HG03354 (cell line): ENCODE data around the gene TMEM129.
"Not testable (repeated sequence)": the region's sequence is repeated elsewhere in the genome, so short reads cannot be mapped to it uniquely, and the experiment has no call there.

Experiments used
- ATAC-seq: cut with Tn5 transposase; IDR thresholded peaks from one replicate; pipeline ENCODE4 v1.9.1; 2021; ENCODE audit warnings: mild to moderate bottlenecking; ENCODE audit not compliant: unreplicated experiment, poor library complexity, severe bottlenecking

TMEM129 gene

DNA sequence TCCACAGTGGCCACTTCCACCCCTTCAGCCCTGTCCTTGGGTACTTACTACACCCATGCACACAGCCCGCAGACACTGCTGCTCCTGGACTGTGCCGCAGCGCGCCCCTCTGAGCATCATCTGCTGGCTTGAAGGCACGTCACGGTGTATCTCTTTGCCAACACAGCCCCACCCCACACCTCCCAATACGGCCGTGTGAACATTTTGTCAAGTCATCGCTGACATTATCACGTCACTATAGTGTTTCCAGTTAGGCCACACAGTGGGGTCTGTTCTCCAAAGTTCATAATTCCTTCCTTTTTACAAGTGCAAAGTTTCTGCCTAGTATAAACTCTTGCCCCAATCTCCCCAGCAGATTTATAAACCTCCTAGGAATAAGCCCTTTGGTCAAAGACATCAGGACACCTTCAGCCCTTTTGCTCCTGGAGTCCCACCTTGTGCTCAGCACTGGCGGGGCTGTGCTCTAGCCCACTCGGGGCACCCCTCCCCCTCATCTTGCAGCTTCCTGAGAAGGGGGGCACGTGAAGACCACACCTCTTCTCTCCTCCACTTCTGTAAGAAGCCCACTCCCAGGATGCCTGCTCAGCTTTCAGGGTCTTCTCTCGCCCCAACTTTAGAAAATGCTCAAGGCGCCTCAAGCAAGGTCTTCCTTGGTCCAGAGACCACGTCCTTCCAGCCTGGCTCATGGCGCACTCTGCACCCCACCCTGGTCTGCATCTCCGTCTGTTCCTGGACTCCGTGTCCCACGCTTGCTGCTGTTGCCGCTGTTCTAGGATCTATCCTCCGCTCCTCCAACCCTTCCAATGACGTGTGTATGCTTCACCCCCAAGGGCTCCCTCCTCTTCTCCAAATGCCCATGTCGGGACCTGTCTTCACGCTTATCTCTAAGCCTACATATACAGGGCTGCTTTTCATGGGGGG lies 44.3 kb downstream of the TMEM129 start:
- ATAC-seq: no peak

- ATAC-seq: no peak
Observed at GRCh38 chr4:1675802-1676137, 45.4 kb downstream of the TMEM129 start.

- ATAC-seq: no peak
Observed at GRCh38 chr4:1675136-1675801, 45.9 kb downstream of the TMEM129 start.

DNA sequence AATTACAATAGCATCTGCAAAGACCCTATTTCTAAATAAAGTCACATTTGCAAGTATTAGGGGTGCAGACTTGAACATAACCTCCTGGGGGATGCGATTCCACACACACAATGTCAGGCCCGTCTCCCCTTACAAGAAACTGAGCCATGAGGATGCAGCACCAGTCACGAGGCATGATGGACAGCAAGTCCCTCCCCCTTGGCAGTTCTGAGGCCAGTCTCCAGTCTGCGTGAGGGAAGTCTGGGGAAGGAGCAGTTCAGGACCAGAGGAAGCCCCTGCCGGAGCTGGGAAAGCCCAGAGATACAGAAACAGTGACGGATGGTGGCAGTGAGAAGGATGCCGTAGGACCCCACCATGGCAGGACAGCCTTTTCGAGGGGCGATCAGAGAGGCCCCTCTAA lies 46.4 kb downstream of the TMEM129 start:
- ATAC-seq: no peak

GRCh38 chr4:1673671-1674070 lies 47.5 kb downstream of the TMEM129 start:
- no peak for ATAC-seq

- not testable (repeated sequence) for ATAC-seq
Observed at GRCh38 chr4:1671011-1671410, 50.1 kb downstream of the TMEM129 start.

DNA sequence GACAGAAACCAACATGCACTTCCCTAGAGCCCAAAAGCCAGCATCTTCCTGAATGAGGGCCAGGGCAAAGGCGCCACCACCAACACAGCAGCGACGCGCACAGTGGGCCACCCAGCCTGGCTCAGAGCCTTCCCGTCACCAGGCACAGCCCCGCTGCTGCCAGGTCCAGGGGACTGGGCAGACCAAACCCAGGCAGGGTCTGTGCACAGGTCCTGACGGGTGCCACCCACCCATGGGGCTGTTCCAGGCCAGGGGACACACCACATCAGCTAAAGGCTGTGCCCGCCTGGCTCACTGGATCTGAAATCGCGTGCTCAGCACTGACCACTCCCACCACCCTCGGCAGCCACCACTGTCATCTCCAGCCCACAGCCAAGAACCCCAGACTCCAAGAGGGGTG lies 50.8 kb downstream of the TMEM129 start:
- no peak for ATAC-seq

GRCh38 chr4:1669850-1670249 lies 51.3 kb downstream of the TMEM129 start:
- ATAC-seq: no peak

- no peak for ATAC-seq
Observed at GRCh38 chr4:1669270-1669669, 51.9 kb downstream of the TMEM129 start.

- ATAC-seq: no peak
Observed at GRCh38 chr4:1668488-1668840, 52.7 kb downstream of the TMEM129 start.

GRCh38 chr4:1667273-1667672 lies 53.9 kb downstream of the TMEM129 start:
- no peak for ATAC-seq

DNA sequence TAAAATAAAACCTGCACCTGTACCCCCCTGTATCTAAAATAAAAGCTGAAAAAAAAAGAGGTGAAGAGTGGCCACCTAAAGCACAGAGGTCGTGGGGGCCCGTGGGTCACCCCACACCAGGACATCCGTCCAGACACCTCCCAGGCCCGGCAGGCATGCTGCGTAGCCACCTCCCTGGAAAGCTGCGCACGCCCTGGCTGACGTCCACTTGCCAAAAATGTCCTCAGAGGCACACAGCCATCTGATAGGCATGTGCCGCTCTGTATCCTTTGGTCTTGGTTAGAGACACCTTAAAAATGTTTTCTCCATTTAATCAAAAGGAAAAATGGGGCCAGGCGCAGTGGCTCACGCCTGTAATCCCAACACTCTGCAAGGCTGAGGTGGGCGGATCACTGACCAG lies 54.7 kb downstream of the TMEM129 start:
- no peak for ATAC-seq
